Transverse colon (tissue), 4 donors: Measurements from ENCODE around the gene SELENON.

ENCODE experiments used
- CTCF ChIP-seq, 5 experiments: fragments of 200-600 bp in 3 of 5; fragments of 450-650 bp in 2 of 5; sonication (generic) in 3 of 5; IDR thresholded peaks; 1 replicate in 2 of 5; 2 replicates in 3 of 5; pipeline ENCODE4 v1.5.1; 2016 to 2017; ENCODE audit warnings: antibody characterized with exemption in 5 of 5, inconsistent platforms in 3 of 5, mild to moderate bottlenecking in 2 of 5, moderate library complexity in 1 of 5
- EP300 ChIP-seq: sonication (generic); formaldehyde crosslinking; IDR thresholded peaks from one replicate; pipeline ENCODE4 v1.6.1; 2017; ENCODE audit warnings: antibody characterized with exemption, low read depth
- POLR2A ChIP-seq: fragments of 450-650 bp; IDR thresholded peaks from one replicate; pipeline ENCODE4 v1.6.1; 2016; ENCODE audit warnings: antibody characterized with exemption, mild to moderate bottlenecking, moderate library complexity
- POLR2AphosphoS5 ChIP-seq, 3 donors: sonication (generic); formaldehyde crosslinking; IDR thresholded peaks; one replicate each; pipeline ENCODE4 v1.6.1; 2016; ENCODE audit warnings: antibody characterized with exemption in 3 of 3

GRCh38 chr1:25798666-25799351 lies 1.2 kb upstream of the SELENON start:
- TF ChIP-seq CTCF (IDR thresholded peaks at IDR 0.05) = no peak
- no peak for TF ChIP-seq POLR2A
- TF ChIP-seq POLR2AphosphoS5 (IDR thresholded peaks at IDR 0.05) = no peak
- no peak for TF ChIP-seq EP300
